ENCODE results near the gene MED10. TPM values are rescaled to one million over a fixed set of nuclear protein-coding genes. Genes with fewer than 3 reads are reported as not detected.

Gene MED10
- total and polyA plus RNA-seq, 9 of the 15 experiments (the other 6 are each of a cell fraction or from before 2014, with no cell fraction given) = 23.8 to 83.4 (median 58.8) TPM

- 3% methylated on average over 6 of the region's 6 CpGs for WGBS (ENCODE audit: insufficient coverage, low coverage, missing lambda C conversion rate)
- Histone ChIP-seq H3K4me2 (ENCODE audit: insufficient read depth, low read length) (no peak overlapping the region), H3K79me2 (ENCODE audit: control insufficient read depth, insufficient read depth, low read length) (peaks cover under 1% of the 10 kb centered on the region; the same call in 2 of the 3 replicates), H3K9me1 (ENCODE audit: control insufficient read depth, insufficient read depth, low read length) (no peaks in the 10 kb centered on the region), H3K9me3 (replicated peaks; ENCODE audit: control insufficient read depth, insufficient read depth, low read depth, low read length) (no peaks in the 10 kb centered on the region), H3K36me3 (ENCODE audit: control insufficient read depth, insufficient read depth, low read length) (no peaks in the 10 kb centered on the region), H3K4me3 (no peak overlapping the region), H3K4me1 (replicated peaks in 1 of 2; ENCODE audit: control insufficient read depth in 2 of 2, insufficient read depth in 2 of 2, low read length in 2 of 2) (peaks cover 6 to 9% of the 10 kb centered on the region in 2 experiments; a peak in 4 of 5 replicates), H2AFZ (ENCODE audit: low read depth, low read length) (no peak overlapping the region), H3K9ac (ENCODE audit: insufficient read depth in 1 of 2, low read depth in 2 of 2, low read length in 2 of 2) (peak overlapping the region in 1 of 2 experiments; percentile 54; a peak in 1 of 4 replicates), H3K27ac (ENCODE audit: extremely low read depth, low read depth, low read length) (no peak overlapping the region), H4K20me1 (replicated peaks; ENCODE audit: control insufficient read depth, insufficient read depth, low read length) (no peaks in the 10 kb centered on the region), H3K27me3 (ENCODE audit: control insufficient read depth in 2 of 2, insufficient read depth in 2 of 2, low read length in 2 of 2) (peaks cover 20 to 25% of the 10 kb centered on the region in 2 experiments)
- DNase-seq (ENCODE audit: extremely low read depth in 1 of 4, low spot score in 3 of 4) (no peak), FAIRE-seq (no peak), ATAC-seq (no peak)
- ChIA-PET CTCF (ENCODE audit: low intra/inter-chr PET ratio) (no interaction called here), POLR2A (interaction anchor here (0.7 to 1.7 kb wide), 4 partner anchors 14 to 150 kb away, joined by 3 to 7 read pairs (median 3); no protein-coding TSS in a partner anchor)
- in situ Hi-C loops (cut with MboI) (no loop called here), intact Hi-C loops (cut with micrococcal nuclease) (no loop called here)
- BruUV-seq (replicated peaks) = no TSS peak
- TF ChIP-seq CSDE1 (IDR thresholded peaks at IDR 0.05) = no peak
- TF ChIP-seq IRF1 (CRISPR knock-in tag; IDR thresholded peaks at IDR 0.05; ENCODE audit: borderline replicate concordance) = no peak
- TF ChIP-seq USF2 (CRISPR knock-in tag; IDR thresholded peaks at IDR 0.05) = peak; percentile 17; the same call in 1 of the 2 replicates
- TF ChIP-seq NFIC (IDR thresholded peaks at IDR 0.05) = peak; percentile 65
- no peak for TF ChIP-seq HMG20B (CRISPR knock-in tag; IDR thresholded peaks at IDR 0.05)
- no peak for TF ChIP-seq NR2C2 (CRISPR knock-in tag; IDR thresholded peaks at IDR 0.05)
- TF ChIP-seq NR2C2 (tag; IDR thresholded peaks at IDR 0.05) = no peak
- TF ChIP-seq ILF3 (IDR thresholded peaks at IDR 0.05; ENCODE audit: borderline replicate concordance) = no peak
- no peak for TF ChIP-seq ETV5 (CRISPR knock-in tag; IDR thresholded peaks at IDR 0.05; ENCODE audit: low read depth)
Measured at GRCh38 chr5:6383376-6383775, 5.0 kb upstream of the MED10 start.

All from K562 (cell line).